ENCODE measurements around the gene CHAD. TPM values are rescaled to one million over a fixed set of nuclear protein-coding genes. Genes with fewer than 3 reads are reported as not detected.
A peak's percentile ranks its signal among the peaks of the same experiment; 100 is the strongest.

CHAD gene
- total and polyA plus RNA-seq, 2 of the 13 experiments (the other 11 are each of a cell fraction or from before 2014, with no cell fraction given) = 1.4 TPM; not detected in 1

DNA sequence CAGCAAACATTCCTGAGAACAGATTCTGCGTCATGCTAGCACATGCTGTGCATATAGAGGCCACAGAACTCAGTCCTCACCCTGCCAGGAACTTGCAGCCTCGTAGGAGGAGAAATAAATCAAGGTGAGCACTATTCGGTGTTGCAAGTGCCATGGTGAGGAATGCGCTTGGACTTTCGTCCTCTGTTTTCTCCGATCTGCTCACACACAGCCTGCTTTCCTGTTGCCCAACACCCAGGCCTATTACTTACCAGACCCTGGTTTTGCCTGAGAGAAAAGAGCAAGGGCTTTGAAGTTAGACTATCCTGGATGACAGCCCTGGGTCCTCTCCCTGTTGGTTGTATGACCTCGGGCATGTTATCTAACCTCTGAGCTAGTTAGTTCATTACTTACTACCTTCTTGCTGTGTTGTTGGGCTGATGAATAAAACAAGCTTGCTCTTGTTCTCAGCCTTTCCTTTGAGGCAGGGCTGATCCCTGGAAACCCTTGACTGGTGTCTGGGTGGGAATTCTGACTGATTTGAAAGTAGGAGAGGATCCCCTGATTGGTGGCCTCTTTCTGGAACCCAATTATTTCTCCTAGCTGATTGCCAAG, 39.8 kb downstream of the CHAD start (continued):
- TF ChIP-seq, protein P1, sequence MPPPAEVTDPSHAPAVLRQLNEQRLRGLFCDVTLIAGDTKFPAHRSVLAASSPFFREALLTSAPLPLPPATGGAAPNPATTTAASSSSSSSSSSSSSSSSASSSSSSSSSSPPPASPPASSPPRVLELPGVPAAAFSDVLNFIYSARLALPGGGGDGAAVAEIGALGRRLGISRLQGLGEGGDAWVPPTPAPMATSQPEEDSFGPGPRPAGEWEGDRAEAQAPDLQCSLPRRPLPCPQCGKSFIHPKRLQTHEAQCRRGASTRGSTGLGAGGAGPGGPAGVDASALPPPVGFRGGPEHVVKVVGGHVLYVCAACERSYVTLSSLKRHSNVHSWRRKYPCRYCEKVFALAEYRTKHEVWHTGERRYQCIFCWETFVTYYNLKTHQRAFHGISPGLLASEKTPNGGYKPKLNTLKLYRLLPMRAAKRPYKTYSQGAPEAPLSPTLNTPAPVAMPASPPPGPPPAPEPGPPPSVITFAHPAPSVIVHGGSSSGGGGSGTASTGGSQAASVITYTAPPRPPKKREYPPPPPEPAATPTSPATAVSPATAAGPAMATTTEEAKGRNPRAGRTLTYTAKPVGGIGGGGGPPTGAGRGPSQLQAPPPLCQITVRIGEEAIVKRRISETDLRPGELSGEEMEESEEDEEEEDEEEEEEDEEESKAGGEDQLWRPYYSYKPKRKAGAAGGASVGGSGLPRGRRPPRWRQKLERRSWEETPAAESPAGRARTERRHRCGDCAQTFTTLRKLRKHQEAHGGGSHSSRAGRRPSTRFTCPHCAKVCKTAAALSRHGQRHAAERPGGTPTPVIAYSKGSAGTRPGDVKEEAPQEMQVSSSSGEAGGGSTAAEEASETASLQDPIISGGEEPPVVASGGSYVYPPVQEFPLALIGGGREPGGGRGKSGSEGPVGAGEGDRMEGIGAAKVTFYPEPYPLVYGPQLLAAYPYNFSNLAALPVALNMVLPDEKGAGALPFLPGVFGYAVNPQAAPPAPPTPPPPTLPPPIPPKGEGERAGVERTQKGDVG (CRISPR knock-in tag; IDR thresholded peaks at IDR 0.05; ENCODE audit: borderline replicate concordance) = peak; percentile 55; the same call in 1 of the 2 replicates
- TF ChIP-seq RFXAP (CRISPR knock-in tag; IDR thresholded peaks at IDR 0.05; ENCODE audit: borderline replicate concordance) = 0 out of 2 replicates have a peak, but pooled peaks have one; percentile 63
- TF ChIP-seq, protein P2, sequence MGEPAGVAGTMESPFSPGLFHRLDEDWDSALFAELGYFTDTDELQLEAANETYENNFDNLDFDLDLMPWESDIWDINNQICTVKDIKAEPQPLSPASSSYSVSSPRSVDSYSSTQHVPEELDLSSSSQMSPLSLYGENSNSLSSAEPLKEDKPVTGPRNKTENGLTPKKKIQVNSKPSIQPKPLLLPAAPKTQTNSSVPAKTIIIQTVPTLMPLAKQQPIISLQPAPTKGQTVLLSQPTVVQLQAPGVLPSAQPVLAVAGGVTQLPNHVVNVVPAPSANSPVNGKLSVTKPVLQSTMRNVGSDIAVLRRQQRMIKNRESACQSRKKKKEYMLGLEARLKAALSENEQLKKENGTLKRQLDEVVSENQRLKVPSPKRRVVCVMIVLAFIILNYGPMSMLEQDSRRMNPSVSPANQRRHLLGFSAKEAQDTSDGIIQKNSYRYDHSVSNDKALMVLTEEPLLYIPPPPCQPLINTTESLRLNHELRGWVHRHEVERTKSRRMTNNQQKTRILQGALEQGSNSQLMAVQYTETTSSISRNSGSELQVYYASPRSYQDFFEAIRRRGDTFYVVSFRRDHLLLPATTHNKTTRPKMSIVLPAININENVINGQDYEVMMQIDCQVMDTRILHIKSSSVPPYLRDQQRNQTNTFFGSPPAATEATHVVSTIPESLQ (CRISPR knock-in tag; conservative IDR thresholded peaks at IDR 0.05) = peak; percentile 33; the same call in 1 of the 2 replicates
- TF ChIP-seq, protein P3, sequence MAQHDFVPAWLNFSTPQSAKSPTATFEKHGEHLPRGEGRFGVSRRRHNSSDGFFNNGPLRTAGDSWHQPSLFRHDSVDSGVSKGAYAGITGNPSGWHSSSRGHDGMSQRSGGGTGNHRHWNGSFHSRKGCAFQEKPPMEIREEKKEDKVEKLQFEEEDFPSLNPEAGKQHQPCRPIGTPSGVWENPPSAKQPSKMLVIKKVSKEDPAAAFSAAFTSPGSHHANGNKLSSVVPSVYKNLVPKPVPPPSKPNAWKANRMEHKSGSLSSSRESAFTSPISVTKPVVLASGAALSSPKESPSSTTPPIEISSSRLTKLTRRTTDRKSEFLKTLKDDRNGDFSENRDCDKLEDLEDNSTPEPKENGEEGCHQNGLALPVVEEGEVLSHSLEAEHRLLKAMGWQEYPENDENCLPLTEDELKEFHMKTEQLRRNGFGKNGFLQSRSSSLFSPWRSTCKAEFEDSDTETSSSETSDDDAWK (CRISPR knock-in tag; IDR thresholded peaks at IDR 0.05) = no peak
- TF ChIP-seq ZBTB7B (CRISPR knock-in tag; IDR thresholded peaks at IDR 0.05) = peak; percentile 91
- TF ChIP-seq PRPF4 (IDR thresholded peaks at IDR 0.05; ENCODE audit: low read depth, low read length, poor library complexity, severe bottlenecking) = no peak
- TF ChIP-seq, protein P4, sequence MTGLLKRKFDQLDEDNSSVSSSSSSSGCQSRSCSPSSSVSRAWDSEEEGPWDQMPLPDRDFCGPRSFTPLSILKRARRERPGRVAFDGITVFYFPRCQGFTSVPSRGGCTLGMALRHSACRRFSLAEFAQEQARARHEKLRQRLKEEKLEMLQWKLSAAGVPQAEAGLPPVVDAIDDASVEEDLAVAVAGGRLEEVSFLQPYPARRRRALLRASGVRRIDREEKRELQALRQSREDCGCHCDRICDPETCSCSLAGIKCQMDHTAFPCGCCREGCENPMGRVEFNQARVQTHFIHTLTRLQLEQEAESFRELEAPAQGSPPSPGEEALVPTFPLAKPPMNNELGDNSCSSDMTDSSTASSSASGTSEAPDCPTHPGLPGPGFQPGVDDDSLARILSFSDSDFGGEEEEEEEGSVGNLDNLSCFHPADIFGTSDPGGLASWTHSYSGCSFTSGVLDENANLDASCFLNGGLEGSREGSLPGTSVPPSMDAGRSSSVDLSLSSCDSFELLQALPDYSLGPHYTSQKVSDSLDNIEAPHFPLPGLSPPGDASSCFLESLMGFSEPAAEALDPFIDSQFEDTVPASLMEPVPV (CRISPR knock-in tag; IDR thresholded peaks at IDR 0.05) = peak; percentile 89
- peak; percentile 83 for TF ChIP-seq MEF2D (CRISPR knock-in tag; IDR thresholded peaks at IDR 0.05)
- TF ChIP-seq, protein P5, sequence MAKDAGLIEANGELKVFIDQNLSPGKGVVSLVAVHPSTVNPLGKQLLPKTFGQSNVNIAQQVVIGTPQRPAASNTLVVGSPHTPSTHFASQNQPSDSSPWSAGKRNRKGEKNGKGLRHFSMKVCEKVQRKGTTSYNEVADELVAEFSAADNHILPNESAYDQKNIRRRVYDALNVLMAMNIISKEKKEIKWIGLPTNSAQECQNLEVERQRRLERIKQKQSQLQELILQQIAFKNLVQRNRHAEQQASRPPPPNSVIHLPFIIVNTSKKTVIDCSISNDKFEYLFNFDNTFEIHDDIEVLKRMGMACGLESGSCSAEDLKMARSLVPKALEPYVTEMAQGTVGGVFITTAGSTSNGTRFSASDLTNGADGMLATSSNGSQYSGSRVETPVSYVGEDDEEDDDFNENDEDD (CRISPR knock-in tag; IDR thresholded peaks at IDR 0.05; ENCODE audit: borderline replicate concordance) = no peak; the same call in 1 of the 2 replicates
- peak; percentile 94 for TF ChIP-seq MED1 (CRISPR knock-in tag; IDR thresholded peaks at IDR 0.05)
- TF ChIP-seq NONO (IDR thresholded peaks at IDR 0.05) = no peak
- peak; percentile 63; the same call in 1 of the 2 replicates for TF ChIP-seq NONO (CRISPR knock-in tag; conservative IDR thresholded peaks at IDR 0.05)
- TF ChIP-seq, protein P6, sequence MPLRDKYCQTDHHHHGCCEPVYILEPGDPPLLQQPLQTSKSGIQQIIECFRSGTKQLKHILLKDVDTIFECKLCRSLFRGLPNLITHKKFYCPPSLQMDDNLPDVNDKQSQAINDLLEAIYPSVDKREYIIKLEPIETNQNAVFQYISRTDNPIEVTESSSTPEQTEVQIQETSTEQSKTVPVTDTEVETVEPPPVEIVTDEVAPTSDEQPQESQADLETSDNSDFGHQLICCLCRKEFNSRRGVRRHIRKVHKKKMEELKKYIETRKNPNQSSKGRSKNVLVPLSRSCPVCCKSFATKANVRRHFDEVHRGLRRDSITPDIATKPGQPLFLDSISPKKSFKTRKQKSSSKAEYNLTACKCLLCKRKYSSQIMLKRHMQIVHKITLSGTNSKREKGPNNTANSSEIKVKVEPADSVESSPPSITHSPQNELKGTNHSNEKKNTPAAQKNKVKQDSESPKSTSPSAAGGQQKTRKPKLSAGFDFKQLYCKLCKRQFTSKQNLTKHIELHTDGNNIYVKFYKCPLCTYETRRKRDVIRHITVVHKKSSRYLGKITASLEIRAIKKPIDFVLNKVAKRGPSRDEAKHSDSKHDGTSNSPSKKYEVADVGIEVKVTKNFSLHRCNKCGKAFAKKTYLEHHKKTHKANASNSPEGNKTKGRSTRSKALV (CRISPR knock-in tag; IDR thresholded peaks at IDR 0.05) = peak; percentile 55; the same call in 1 of the 2 replicates
- TF ChIP-seq, protein P7, sequence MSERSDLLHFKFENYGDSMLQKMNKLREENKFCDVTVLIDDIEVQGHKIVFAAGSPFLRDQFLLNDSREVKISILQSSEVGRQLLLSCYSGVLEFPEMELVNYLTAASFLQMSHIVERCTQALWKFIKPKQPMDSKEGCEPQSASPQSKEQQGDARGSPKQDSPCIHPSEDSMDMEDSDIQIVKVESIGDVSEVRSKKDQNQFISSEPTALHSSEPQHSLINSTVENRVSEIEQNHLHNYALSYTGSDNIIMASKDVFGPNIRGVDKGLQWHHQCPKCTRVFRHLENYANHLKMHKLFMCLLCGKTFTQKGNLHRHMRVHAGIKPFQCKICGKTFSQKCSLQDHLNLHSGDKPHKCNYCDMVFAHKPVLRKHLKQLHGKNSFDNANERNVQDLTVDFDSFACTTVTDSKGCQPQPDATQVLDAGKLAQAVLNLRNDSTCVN (CRISPR knock-in tag; IDR thresholded peaks at IDR 0.05; ENCODE audit: borderline replicate concordance) = peak; percentile 76; the same call in 1 of the 2 replicates
